NCI-H1930 (cell line): ENCODE data around the gene PRR19.
A peak's percentile ranks its signal among the peaks of the same experiment; 100 is the strongest.

Source experiments
- DNase-seq, 2 experiments: peaks; one replicate each; lab custom pipeline; 2025; lab: John Stamatoyannopoulos, UW

The PRR19 gene

DNA sequence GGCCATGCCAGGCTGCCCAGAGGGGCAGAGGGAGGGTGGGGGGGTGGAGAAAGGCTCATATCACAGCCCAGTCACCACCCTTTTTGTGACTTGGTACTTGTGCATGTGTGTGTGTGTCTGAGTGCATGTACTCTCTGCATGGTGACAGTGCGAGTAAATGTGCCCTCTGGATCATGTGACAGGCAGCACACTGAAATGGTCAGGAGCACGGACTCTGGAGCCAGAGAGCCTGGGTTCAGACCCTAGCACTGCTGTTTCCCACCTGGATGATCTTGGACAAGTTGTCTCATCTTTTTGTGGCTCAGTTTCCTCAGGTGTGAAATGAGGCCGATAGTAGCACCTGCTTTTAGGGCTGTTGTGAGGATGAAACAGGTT, 30.9 kb upstream of the PRR19 start:
- no peak for DNase-seq

- DNase-seq: no peak
Measured at GRCh38 chr19:42271861-42272534, 29.9 kb upstream of the PRR19 start.

DNA sequence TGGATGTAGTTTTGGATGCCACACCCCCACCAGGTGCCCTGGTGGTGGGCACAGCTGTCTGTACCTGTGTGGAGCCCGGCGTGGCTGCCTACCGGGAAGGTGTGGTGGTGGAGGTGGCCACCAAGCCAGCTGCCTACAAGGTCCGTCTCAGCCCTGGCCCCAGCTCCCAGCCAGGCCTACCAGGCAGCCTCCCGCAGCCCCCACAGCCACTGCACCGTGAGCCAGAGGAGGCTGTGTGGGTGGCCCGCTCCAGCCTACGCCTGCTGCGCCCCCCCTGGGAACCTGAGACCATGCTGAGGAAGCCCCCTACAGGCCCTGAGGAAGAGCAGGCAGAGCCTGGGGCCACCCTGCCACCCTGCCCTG, 29.4 kb upstream of the PRR19 start:
- no peak for DNase-seq

DNA sequence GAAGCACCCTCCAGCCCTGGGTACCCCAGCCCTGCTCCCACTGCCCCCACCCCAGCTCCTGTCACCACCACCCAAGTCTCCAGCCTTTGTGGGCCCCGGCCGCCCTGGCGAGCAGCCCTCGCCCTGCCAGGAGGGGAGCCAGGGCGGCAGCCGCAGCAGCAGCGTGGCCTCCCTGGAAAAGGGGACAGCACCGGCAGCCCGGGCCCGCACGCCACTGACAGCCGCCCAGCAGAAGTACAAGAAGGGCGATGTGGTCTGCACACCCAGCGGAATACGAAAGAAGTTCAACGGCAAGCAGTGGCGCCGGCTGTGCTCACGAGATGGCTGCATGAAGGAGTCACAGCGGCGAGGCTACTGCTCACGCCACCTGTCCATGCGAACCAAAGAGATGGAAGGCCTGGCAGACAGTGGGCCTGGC, 28.9 kb upstream of the PRR19 start:
- DNase-seq: no peak

GRCh38 chr19:42273407-42274064, 28.4 kb upstream of the PRR19 start:
- no peak for DNase-seq

DNA sequence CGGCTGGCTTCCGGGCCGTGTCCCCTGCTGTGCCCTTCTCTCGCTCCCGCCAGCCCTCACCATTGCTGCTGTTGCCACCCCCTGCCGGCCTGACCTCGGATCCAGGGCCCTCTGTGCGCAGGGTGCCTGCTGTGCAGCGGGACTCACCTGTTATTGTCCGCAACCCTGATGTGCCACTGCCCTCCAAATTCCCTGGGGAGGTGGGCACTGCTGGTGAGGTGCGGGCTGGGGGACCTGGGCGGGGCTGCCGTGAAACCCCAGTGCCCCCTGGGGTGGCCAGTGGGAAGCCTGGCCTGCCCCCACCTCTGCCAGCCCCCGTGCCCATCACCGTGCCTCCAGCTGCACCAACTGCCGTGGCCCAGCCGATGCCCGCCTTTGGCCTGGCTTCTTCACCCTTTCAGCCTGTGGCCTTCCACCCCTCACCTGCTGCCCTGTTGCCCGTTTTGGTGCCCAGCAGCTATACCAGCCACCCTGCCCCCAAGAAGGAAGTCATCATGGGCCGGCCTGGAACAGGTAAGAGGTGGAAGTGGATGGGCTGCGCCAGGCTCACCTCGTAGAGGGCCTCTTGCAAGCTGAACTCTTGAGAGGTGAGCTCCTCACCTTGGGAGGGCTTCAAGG, 27.8 kb upstream of the PRR19 start:
- DNase-seq: no peak

- no peak for DNase-seq
Measured at GRCh38 chr19:42275103-42275502, 26.8 kb upstream of the PRR19 start.

GRCh38 chr19:42275517-42275916, 26.4 kb upstream of the PRR19 start:
- DNase-seq: no peak

DNA sequence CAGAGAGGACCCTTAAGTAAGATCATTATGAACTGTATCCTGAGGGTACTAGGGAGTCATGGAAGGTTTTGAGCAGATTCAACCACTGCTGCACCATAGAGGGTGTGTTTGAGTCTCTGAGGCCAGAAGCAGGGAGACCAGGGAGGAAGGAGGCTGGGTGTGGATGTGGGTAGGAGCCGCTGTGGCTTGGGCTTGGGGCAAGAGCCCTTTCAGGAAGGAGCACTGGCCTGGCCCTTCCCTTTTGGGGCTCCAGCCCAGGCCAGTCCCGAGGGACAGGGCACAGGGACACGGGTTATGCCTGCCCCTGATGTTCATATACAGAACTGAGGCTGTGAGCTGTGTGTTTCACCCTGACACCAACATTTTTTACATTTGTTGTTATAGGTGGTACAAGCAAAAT, 25.6 kb upstream of the PRR19 start:
- no peak for DNase-seq

- no peak for DNase-seq
Measured at GRCh38 chr19:42276821-42277220, 25.1 kb upstream of the PRR19 start.

GRCh38 chr19:42277821-42278451, 24.0 kb upstream of the PRR19 start:
- DNase-seq: no peak

DNA sequence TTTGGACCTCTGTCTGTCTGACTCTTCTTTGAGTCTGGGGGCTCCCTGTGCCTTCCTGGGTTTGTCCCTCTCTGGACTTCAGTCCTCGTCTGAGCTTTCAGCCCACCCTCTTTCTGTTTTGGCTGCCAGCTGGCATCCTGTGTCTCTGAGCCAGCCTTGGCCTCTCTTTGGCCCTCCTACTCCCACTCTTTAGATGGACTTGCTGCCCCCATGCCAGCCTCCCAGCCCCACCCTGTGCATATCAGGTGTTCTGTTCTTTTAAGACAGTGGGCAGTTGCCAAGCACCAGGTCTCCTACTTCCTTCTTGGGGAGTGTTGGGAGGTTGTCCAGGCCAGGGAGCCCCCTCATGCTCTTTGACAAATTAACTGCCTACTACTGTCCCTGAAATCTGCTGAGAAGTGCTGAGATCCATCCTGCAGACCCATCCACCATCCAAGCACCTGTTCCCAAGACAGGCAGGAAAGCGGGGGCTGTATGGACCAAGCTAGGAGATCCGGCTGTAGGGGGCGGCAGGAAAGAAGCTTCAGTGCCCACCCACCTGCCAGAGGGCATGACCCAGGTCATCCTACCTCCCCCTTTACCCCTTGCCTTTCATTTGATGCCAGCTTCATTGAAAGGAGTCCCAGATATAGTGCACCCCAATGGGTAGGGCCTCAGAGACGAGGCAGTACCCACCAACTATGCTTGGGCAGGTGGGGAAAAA, 23.3 kb upstream of the PRR19 start:
- DNase-seq: no peak

- DNase-seq: no peak
Measured at GRCh38 chr19:42279155-42279901, 22.6 kb upstream of the PRR19 start.

DNA sequence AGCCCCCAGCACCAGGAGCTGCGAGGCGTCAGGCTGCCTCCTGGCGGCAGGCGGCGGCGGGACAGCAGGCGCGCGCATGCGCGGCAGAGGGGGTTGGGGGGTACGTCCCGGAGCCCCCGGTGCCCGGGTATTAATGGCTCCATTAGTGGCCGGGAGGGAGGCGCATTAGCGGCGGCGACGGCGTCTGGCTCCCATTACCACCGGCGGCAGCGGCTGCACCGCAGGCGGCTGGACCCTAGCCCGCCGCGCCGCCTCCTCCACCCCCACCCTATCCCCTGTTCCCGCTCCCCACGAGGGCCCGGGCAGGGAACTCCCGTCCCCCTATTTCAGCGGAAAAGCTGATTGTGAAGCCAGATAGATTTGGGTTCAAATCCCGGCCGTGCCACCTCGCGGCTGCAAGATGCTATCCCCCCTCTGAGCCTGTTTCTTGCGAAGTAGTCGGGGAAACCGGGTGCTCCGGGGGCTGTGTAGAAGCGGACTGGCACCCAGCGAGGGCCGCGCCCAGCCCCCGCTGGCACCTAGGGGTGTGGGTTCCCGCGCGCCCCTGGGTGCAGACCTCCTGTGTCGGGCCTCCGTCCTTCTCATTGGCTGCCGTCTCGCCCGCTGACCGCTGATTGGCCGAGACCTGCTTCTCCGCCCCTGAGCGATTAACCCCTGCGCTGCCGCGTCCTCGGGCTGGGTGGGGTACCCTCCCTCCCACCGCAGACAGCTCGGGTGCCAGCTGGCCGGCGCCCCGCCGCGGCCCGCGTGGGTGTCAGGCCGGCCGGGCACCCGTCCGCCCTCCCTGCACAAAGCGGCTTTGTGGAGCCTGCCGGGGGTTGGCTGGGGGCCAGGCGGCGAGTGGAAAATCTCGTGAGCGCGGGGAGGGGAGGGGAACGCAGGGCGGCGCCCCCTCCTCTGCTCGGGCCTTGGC, 21.8 kb upstream of the PRR19 start:
- peak; percentile 86 to 90 for DNase-seq

- DNase-seq: no peak
Measured at GRCh38 chr19:42280815-42281145, 21.2 kb upstream of the PRR19 start.

- DNase-seq: no peak
Measured at GRCh38 chr19:42281146-42281826, 20.6 kb upstream of the PRR19 start.

GRCh38 chr19:42281827-42282762, 19.8 kb upstream of the PRR19 start:
- no peak for DNase-seq

DNA sequence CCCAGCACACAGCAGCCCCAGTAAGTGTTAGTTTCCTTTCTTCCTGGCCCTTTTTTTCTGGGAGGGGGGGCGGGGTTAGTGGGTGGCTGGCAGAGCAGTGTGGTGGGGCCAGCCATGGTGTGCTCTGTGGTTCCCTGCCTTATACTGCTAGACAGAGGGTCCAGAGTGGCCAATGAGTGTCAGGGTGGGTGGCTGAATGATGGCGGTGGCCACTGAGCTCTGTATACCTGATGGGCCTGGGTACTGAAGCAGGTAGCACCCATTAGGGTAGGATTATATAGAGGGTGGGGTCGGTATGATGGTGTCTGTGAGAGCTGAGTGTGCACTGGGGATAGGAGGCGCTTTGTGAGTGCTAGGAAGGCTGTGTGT, 19.1 kb upstream of the PRR19 start:
- DNase-seq: no peak
